Rectal smooth muscle tissue (tissue), 1 donor: ENCODE results near the gene USP19.

Experiments
- H3K27ac ChIP-seq: one replicate; pipeline ENCODE4 v1.7.0; 2013; ENCODE audit warnings: low read depth, low read length, inconsistent platforms
- H3K27me3 ChIP-seq: one replicate; pipeline ENCODE4 v1.7.0; 2013; ENCODE audit warnings: low read length; ENCODE audit not compliant: control insufficient read depth, insufficient read depth
- H3K36me3 ChIP-seq: one replicate; pipeline ENCODE4 v1.7.0; 2013; ENCODE audit warnings: low read length; ENCODE audit not compliant: control insufficient read depth, insufficient read depth
- H3K4me1 ChIP-seq: one replicate; pipeline ENCODE4 v1.7.0; 2013; ENCODE audit warnings: low read length; ENCODE audit not compliant: control insufficient read depth, insufficient read depth
- H3K4me3 ChIP-seq: one replicate; pipeline ENCODE4 v1.7.0; 2013; ENCODE audit warnings: low read length
- H3K9ac ChIP-seq: one replicate; pipeline ENCODE4 v1.7.0; 2013; ENCODE audit warnings: low read length

USP19 gene

DNA sequence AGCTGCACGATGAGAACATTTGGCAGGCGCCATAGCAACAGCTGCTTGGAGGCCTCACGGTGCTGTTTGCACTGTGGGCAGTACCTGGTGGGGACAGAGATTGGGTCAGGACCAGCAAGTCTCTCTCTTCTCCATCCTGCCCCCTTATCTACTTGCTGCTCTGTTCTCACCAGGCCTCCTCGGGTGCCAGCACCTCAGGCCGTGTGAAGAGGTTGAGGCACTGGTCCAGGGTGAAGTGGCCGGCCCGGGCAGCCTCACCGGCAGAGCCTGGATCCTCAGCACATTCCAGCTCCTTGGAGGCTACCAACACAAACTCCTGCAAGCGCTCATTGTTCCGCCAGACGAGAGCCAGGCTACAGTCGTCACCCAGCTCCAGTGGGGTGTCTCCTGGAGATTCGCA, 9.8 kb downstream of the USP19 start:
- no peak overlapping the region for H3K9ac ChIP-seq
- H3K4me3 ChIP-seq, result no peak overlapping the region
- H3K27ac ChIP-seq, result no peak overlapping the region
- H3K36me3 ChIP-seq, result peaks cover 63% of the 10 kb centered on the region
- no peaks in the 10 kb centered on the region for H3K27me3 ChIP-seq
- H3K4me1 ChIP-seq, result no peaks in the 10 kb centered on the region

DNA sequence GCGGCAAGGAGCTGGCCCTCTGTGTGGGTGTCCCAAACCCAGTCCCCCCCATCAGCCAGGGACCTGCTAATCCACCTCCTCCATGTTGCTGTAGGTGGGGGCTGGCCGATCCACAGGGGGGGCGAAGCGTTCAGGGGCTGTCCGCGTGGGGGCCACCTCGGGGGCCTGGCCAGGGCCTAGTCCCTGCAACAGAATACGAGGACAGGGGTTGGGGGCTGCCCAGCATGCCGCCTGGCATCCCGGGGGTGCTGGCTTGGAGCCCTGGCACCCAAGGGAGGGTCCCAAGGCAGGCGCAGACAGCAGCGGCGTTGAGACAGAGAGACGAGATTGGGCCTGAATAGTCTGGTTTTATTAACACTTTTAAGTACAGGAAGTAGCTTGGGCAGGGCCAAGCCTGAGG, 12.3 kb downstream of the USP19 start:
- Histone ChIP-seq H3K27me3 (no peaks in the 10 kb centered on the region), H3K27ac (no peak overlapping the region), H3K9ac (no peak overlapping the region), H3K4me1 (peaks cover 7% of the 10 kb centered on the region), H3K36me3 (peaks cover 40% of the 10 kb centered on the region), H3K4me3 (no peak overlapping the region)

DNA sequence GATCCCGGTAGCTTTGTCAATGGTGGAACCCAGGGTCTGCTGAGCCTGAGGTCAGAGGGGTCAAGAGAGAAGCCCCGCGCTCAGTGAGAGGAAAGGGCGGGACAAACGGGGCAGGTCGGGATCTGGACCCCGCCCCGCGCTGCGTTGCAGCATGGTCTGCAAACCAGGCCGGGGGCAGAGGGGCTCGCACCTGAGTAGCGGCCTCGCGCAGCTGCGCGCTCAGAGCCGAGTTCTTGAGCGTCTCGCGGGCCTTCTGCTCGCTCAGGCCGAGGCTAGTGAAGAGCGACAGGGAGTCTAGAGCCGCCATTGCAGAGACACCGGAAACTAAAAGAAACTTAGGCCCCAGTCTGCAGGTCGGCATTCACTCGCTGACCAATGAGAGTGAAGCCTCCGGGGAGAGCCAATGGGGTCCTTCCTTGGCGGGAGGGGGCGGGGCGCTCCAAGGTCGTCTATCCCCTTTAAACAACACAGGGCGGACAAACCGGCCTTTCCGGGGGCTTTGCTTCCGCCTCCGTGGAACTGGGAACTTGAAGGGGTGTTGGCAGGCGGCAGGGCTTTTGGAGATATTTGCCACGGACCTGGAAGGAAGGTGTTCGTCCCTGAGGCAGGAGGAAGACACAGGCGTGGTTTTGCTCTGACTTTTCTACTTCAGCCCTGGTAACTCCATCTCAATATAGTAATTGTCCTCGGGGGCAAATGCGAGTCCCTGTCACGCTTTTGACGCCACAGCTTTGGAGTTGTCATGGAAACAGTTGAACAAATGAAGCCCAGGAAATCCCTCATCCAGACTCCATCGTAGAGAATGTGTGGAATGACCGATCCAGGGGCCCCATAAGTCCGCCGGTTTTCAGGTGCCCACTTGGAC, 16.0 kb downstream of the USP19 start, which contains the start of gene QARS1:
Gene QARS1 (minus strand): TSS at position 331 of the 865 bp plus-strand sequence. CDS start 24 bp downstream, at position 307.
- peak within 1 kb of the TSS; percentile 85 for H3K27ac ChIP-seq
- peaks cover 7% of the 10 kb centered on the region for H3K4me1 ChIP-seq
- H3K36me3 ChIP-seq, result peaks cover 32% of the 10 kb centered on the region
- peak within 1 kb of the TSS; percentile 79 for H3K4me3 ChIP-seq
- no peaks in the 10 kb centered on the region for H3K27me3 ChIP-seq
- H3K9ac ChIP-seq, result peak within 1 kb of the TSS; percentile 77

GRCh38 chr3:49104052-49104426, 16.6 kb downstream of the USP19 start:
- H3K36me3 ChIP-seq, result peaks cover 37% of the 10 kb centered on the region
- H3K27ac ChIP-seq, result peak overlapping the region; percentile 85
- peaks cover 7% of the 10 kb centered on the region for H3K4me1 ChIP-seq
- H3K27me3 ChIP-seq, result no peaks in the 10 kb centered on the region
- H3K4me3 ChIP-seq, result peak overlapping the region; percentile 79
- H3K9ac ChIP-seq, result peak overlapping the region; percentile 77

DNA sequence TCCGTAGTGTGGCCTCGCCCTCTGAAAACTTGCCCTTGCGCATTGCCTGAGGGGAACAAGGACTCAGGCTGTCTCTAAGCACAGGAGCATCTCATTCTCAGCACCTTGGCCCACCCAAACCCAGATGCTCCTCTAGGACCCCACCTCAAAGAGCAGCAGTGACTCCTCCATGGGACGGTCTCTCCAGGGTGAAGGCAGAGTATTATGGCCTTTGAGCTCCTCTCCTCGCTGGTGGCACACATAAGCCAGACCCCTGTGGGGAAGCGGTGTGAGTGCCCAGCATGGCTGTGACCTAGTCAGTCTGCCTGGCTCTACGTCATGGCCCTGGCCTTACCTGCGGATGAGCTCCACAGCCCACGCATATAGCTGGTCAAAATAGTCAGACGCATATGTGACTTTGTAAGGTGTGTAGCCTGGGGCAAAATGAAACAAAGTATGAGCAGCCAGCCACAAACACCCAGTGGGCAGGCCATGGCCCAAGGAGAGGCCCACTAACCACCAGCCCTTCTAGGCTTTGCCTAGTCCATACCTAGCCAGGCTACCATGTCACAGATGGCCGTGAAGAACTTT, 20.5 kb downstream of the USP19 start:
- Histone ChIP-seq H3K4me1 (peaks cover 7% of the 10 kb centered on the region), H3K36me3 (peaks cover 43% of the 10 kb centered on the region), H3K9ac (no peak overlapping the region)

GRCh38 chr3:49098910-49099630, 21.6 kb downstream of the USP19 start:
- H3K9ac ChIP-seq, result no peak overlapping the region
- peaks cover 43% of the 10 kb centered on the region for H3K36me3 ChIP-seq
- H3K4me1 ChIP-seq, result peaks cover 9% of the 10 kb centered on the region
- H3K27ac ChIP-seq, result no peak overlapping the region
- no peak overlapping the region for H3K4me3 ChIP-seq
- no peaks in the 10 kb centered on the region for H3K27me3 ChIP-seq

More for the DNA sequence above, 20.5 kb downstream of the USP19 start:
- no peak overlapping the region for H3K27ac ChIP-seq
- H3K27me3 ChIP-seq, result no peaks in the 10 kb centered on the region
- H3K4me3 ChIP-seq, result no peak overlapping the region

- H3K27me3 ChIP-seq, result no peaks in the 10 kb centered on the region
- H3K27ac ChIP-seq, result no peak overlapping the region
- H3K4me3 ChIP-seq, result no peak overlapping the region
- H3K9ac ChIP-seq, result no peak overlapping the region
- H3K36me3 ChIP-seq, result peaks cover 43% of the 10 kb centered on the region
- H3K4me1 ChIP-seq, result peaks cover 4% of the 10 kb centered on the region
Measured at GRCh38 chr3:49098429-49098828, 22.2 kb downstream of the USP19 start.

- H3K9ac ChIP-seq, result peak within 1 kb of the TSS; percentile 83
- H3K27ac ChIP-seq, result peak within 1 kb of the TSS; percentile 97
- no peaks in the 10 kb centered on the region for H3K27me3 ChIP-seq
- peaks cover 19% of the 10 kb centered on the region for H3K36me3 ChIP-seq
- peak within 1 kb of the TSS; percentile 97 for H3K4me3 ChIP-seq
- peaks cover 14% of the 10 kb centered on the region for H3K4me1 ChIP-seq
Measured at GRCh38 chr3:49093853-49094767, 26.5 kb downstream of the USP19 start, which contains the start of gene QRICH1. Gene QRICH1 (minus strand): TSS chr3:49094071. CDS start chr3:49077017, 17,054 bp downstream.

- peaks cover 14% of the 10 kb centered on the region for H3K4me1 ChIP-seq
- peak overlapping the region; percentile 97 for H3K4me3 ChIP-seq
- peaks cover 11% of the 10 kb centered on the region for H3K36me3 ChIP-seq
- H3K27me3 ChIP-seq, result no peaks in the 10 kb centered on the region
- H3K27ac ChIP-seq, result peak overlapping the region; percentile 97
- peak overlapping the region; percentile 45 for H3K9ac ChIP-seq
Measured at GRCh38 chr3:49092938-49093852, 27.4 kb downstream of the USP19 start.

- Histone ChIP-seq H3K36me3 (no peaks in the 10 kb centered on the region), H3K4me1 (no peaks in the 10 kb centered on the region), H3K9ac (no peak overlapping the region), H3K27ac (no peak overlapping the region), H3K4me3 (no peak overlapping the region), H3K27me3 (no peaks in the 10 kb centered on the region)
Measured at GRCh38 chr3:49081429-49081828, 39.2 kb downstream of the USP19 start.

DNA sequence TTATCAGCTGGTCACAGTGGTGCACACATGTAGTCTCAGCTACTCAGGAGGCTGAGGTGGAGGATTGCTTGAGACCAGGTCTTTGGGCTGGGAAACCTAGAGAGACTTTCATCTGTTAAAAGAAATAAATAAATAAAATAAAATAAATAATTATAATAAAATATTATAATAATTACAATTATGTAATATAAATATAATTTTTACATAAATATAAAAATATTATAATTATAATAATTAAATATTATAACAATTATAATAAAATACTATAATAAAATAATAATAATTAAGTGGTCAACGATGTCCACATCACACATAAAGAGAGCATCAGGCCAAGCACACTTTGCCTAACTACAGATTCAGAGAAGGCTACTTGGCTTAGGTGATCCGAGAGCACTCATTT, 41.4 kb downstream of the USP19 start:
- Histone ChIP-seq H3K9ac (no peak overlapping the region), H3K36me3 (peaks cover 3% of the 10 kb centered on the region), H3K27ac (no peak overlapping the region), H3K27me3 (no peaks in the 10 kb centered on the region), H3K4me3 (no peak overlapping the region), H3K4me1 (no peaks in the 10 kb centered on the region)
